GM23248 (cell line): ENCODE results near the gene NFKBIE.

Experiments used
- EZH2 ChIP-seq: fragments of 200-600 bp; sonication (generic); IDR thresholded peaks from 2 replicates; pipeline ENCODE4 v1.6.1; 2018; ENCODE audit warnings: antibody characterized with exemption, mild to moderate bottlenecking; ENCODE audit not compliant: insufficient read depth, poor library complexity, severe bottlenecking
- EZH2phosphoT487 ChIP-seq: fragments of 200-600 bp; sonication (generic); IDR thresholded peaks from 2 replicates; pipeline ENCODE4 v1.6.1; 2018; ENCODE audit warnings: antibody characterized with exemption, moderate library complexity, mild to moderate bottlenecking, low read depth; ENCODE audit not compliant: insufficient read depth

DNA sequence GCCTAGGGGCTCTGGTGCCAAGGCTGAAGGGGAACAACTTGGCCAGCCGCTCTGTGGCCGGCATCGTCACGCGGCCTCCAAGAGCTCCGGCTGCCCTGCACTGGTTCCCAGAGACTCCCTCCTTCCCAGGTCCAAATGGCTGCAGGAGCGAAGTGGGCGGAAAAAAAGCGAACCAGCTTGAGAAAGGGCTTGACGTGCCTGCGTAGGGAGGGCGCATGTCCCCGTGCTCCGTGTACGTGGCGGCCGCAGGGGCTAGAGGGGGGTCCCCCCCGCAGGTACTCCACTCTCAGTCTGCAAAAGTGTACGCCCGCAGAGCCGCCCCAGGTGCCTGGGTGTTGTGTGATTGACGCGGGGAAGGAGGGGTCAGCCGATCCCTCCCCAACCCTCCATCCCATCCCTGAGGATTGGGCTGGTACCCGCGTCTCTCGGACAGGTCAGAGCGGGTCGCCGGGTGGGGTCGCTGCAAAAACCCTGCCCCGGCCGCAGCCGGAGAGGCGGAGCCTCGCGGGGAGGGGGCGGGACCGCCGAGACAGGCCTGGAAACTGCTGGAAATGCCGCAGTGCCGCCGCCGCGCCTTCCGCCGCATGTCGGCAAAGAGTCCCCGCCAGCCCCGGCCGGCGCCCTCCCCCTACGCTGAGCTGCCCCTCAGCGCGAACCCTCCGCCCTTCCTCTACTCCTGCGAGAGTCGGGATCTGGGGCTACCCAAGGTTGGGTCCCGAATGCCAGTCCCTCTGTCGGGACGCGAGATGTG, 19.3 kb downstream of the NFKBIE start:
- TF ChIP-seq EZH2 (no peak), EZH2phosphoT487 (no peak)
